Measurements from ENCODE around the gene BAHCC1.

Gene BAHCC1

GRCh38 chr17:81398832-81399411 is 3.7 kb downstream of the BAHCC1 start:
- DNase-seq: peak; percentile 37

GRCh38 chr17:81399481-81400153 is 4.4 kb downstream of the BAHCC1 start:
- no peak for DNase-seq

DNA sequence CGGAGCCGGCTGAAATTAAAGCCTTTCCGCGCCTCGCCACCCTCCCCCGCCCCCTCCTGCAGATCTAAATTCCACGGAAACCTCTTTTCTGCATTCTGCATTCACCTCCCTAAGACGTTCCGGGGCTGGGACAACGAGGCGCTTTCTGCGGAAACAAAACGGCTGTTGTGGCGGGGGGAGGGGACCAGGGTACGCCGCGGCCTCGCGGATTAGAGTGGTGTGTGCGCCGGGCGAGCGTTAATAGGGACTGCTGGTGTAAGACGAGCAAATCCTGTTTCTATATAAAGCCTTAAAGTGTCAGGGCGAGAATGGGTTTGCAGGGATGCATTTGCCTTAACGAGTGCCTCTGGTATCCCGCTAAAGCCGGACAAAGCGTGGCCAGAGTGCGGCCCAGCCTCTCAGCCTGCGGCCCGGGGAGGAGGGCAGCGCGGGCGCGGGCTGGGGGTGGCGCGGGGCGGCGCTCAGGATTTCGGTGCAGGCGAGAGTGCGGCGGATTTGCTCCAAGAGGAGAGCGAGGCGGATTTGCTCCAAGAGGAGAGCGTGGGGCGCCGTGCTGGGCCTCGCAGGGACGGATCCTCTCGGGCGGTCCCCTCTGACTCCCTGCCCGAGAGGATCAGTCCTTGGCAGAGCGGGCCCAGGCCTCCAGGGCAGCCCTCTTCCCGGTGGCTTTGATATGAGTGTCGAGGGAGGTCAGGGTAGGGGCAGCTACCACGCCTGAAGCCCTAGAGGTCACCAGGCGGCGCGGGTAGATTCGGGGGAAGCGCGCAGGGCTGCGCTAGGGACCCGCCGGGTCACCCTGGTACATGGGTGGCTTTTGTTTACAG is 5.1 kb downstream of the BAHCC1 start:
- DNase-seq: peak; percentile 64

- DNase-seq: no peak
These were observed 5.9 kb downstream of the BAHCC1 start for GRCh38 chr17:81400996-81401722.

- DNase-seq: peak; percentile 63
These were observed 6.7 kb downstream of the BAHCC1 start for GRCh38 chr17:81401723-81402529.

- DNase-seq: no peak
These were observed 7.3 kb downstream of the BAHCC1 start for GRCh38 chr17:81402530-81402941.

DNA sequence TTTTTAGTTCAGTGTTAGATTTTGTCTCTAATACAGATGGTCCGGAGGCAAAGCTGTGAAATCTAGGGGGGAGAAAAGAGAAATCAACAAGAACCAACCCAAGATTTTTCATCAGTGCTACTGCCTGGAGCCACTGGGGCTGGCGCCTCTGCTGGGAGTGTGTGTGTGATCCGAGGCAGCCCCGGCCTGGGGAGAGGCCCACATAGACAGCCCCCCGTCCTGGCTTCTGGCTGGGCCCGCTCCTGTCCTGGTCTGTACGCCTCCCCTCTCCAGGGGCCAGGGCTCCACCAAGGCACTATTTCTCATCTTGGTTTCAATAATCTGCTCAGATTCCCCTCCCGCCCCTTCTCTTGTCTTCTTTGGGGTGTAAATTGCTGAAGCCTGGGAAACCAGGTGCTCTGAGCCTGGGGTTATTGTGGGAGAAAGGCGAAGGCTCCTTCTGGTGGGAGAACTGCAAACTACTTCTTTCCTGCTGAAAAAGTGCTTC is 7.8 kb downstream of the BAHCC1 start:
- DNase-seq: no peak

DNA sequence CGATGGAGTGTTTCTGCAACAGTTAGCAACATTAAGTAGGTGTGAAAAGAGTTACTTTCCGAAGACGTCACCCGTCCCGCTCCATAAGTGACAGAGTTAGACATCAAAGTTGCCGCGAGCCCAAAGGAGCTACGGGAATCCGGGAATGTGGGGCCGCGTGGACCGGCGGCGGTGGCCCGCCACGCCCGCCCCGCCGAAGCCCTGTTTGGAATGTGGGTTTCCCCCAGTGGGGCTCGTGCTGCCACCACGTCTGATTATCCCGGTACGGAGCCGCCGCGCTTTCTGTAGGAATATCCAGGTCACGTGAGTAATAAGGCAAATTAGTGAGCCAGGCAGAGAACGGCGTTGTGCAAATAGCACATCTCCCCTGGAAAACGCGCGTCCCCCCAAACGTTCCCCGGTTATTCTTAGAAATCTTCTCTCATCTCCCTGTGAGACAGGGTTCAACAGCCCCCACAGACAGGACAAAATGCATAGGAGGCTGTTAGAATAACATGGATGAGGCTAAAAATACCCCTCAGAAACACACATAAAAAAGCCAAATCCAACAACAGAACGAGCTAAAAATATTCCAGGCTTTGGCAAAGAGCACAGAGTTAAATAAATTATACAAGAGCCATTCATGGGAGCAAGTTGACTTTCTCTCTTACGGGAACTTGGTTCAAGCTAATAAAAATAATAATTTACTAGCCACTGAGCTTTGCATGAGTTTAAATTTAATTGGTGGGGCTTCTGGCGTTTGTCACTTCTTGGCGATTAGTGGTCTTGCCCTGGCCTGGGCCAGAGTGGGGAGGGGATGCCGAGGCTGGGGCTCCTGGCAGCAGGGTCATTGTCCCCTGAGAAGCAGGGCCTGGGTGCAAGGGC is 8.6 kb downstream of the BAHCC1 start:
- no peak for DNase-seq

- DNase-seq: no peak
These were observed 9.4 kb downstream of the BAHCC1 start for GRCh38 chr17:81404558-81405165.

DNA sequence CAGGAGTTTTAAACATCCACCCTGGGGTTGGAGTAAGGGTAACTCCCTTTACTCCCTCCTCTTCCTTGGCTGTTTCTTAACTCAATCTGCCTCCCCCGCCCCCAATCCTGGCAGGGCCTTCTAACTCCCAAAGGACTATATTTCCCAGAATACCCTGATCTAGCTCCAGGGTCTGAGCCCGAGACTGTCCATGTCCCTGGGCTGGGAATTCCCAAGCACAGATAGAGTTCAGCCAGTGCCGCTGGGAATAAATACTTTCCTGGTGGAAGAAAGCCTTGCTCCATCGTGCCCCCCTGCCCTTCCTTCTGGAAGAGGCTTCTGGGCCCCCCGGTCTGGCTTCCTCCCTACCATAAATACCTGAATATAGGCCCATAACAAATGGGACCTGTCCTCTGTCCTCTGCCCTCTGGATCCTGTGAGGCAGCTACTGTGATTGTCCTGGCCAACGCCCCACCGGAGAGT is 10.2 kb downstream of the BAHCC1 start:
- DNase-seq: no peak

DNA sequence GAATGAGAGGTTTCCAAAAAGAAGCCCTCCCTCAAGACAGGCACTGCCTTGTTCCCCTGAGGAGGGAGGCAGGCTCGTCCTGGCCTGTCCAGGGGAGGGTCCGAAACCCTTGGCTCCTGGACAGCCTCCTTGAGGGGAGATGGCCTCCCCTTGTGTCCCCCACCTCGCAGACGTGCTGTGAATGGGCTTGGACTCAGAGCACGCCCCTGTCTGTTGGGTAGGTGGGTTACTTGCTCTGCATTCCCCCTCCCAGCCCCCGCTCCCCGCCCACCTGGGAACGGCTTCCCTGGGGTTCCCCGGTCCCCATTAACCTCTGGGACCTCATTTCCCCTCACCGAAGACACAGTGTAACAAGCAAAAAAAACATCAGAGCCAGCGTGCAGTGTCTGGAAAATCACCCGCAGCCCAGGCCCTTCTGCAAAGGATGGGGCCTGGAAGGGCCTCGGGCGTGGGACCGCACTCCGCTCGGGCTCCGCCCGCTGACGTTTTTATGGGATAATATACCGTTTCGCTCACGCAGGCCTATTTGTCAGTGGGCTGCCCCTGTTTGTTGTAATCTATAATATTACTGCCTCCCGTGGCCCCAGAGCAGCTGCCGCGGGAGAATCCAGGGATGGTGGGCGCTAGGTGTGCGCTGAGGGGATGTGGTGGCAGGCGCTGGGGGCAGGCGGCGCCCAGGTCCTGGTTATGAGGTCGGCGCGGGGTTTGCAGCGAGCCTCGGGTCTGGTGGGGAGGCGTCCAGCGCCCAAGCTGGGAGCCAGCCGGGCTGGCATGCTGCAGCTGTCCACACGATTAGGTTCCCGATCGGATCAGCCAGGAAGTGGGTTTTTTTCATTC is 11.1 kb downstream of the BAHCC1 start:
- DNase-seq: no peak

GRCh38 chr17:81408049-81408448 is 12.8 kb downstream of the BAHCC1 start:
- DNase-seq: no peak

GRCh38 chr17:81409190-81409935 is 14.1 kb downstream of the BAHCC1 start:
- DNase-seq: peak; percentile 70

- no peak for DNase-seq
These were observed 15.6 kb downstream of the BAHCC1 start for GRCh38 chr17:81410852-81411251.

DNA sequence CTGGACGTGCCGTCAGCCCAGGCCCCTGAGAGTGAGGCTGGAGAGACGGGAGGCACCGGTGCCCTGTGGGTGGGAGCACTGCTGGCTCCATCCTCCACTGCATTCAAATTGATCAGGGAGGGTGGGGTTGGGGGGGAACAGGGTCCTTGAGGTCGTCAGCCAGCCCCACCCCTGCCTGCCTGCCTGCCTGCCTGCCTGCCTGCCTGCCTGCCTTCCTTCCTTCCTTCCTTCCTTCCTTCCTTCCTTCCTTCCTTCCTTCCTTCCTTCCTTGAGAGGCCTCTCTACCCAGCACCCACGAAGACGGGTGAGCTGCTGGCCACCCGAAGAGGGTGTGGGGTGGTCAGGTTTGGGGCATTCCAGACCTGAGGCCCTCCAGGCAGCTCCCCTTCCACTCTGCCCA is 16.0 kb downstream of the BAHCC1 start:
- no peak for DNase-seq

GRCh38 chr17:81412490-81413093 is 17.3 kb downstream of the BAHCC1 start:
- peak; percentile 58 for DNase-seq

DNA sequence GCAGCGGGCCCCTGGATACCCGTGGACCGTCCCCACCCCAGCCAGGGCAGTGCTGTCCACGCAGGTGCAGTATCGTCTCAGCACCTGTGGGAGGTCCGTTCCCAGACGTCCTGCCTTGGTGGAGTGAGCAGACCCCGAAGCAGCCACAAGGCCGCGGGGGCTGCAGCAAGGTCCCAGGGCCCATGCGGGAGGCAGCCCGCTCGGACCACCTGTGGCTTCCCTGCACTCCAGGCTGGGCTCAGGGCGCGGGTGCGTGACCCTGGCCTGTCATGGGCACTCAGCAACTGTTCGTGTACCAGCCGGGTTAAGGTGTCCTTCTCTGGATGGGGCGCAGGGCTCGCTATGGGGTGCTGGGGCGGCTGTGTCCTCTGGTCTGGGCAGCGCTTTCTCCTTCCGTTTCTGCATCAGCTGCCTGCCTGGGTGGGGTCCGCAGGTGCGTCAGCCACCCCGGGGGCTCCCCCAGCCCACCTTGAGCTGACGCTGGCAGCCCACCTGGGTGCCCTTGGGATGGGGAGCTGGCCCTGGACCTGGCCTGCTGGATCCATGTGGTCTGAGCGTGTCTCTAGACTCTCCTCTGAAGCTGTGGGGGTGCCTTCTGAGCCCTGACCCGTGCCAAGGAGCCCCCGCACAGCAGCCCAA is 18.4 kb downstream of the BAHCC1 start:
- no peak for DNase-seq
